Upper lobe of right lung (tissue), 1 donor: ENCODE measurements around the gene SH2D6. TPM values are rescaled to one million over a fixed set of nuclear protein-coding genes. Genes with fewer than 3 reads are reported as not detected.
A peak's percentile ranks its signal among the peaks of the same experiment; 100 is the strongest.

Experiments used
- ATAC-seq: fragments of 200-7000 bp; cut with Tn5 transposase; one replicate; pipeline ENCODE4 v1.9.1; 2020; ENCODE audit warnings: mild to moderate bottlenecking, moderate library complexity
- DNase-seq: peaks from one replicate; pipeline ENCODE4 v3.0.0-alpha.2; 2020
- H3K27ac ChIP-seq: fragments of 200-600 bp; one replicate; pipeline ENCODE4 v1.8.0; 2022
- H3K27me3 ChIP-seq: fragments of 200-600 bp; one replicate; pipeline ENCODE4 v1.8.0; 2022; ENCODE audit warnings: mild to moderate bottlenecking
- H3K36me3 ChIP-seq: fragments of 200-600 bp; one replicate; pipeline ENCODE4 v1.8.0; 2022
- H3K4me1 ChIP-seq: fragments of 200-600 bp; one replicate; pipeline ENCODE4 v1.8.0; 2022
- H3K4me3 ChIP-seq: fragments of 200-600 bp; one replicate; pipeline ENCODE4 v1.8.0; 2022; ENCODE audit warnings: mild to moderate bottlenecking
- H3K9me3 ChIP-seq: fragments of 200-600 bp; one replicate; pipeline ENCODE4 v1.8.0; 2022
- intact Hi-C: fragments of 100-400 bp; cut with DNase I; formaldehyde crosslinking; loops from one replicate; pipeline ENCODE4 v1.11.0; 2022
- total RNA-seq: library from RNA; stranded (reverse); fragmentation: NEBNext Ultra II Directional; extraction: Animal tissue kit (Norgen Biotek cat#: 25700); gene quantifications from one replicate; pipeline ENCODE4 v1.2.1, GENCODE V29; 2021
- TF ChIP-seq, protein P1 (sequence below): fragments of 200-600 bp; IDR thresholded peaks from one replicate; pipeline ENCODE4 v1.8.0; 2022; ENCODE audit warnings: antibody characterized with exemption
- donor health status: DM: no; HTN: yes; CAD: no; lungs with severe emphysema.

SH2D6 gene
- total RNA-seq, 1 donor from 2014 or later, result 1.0 TPM

DNA sequence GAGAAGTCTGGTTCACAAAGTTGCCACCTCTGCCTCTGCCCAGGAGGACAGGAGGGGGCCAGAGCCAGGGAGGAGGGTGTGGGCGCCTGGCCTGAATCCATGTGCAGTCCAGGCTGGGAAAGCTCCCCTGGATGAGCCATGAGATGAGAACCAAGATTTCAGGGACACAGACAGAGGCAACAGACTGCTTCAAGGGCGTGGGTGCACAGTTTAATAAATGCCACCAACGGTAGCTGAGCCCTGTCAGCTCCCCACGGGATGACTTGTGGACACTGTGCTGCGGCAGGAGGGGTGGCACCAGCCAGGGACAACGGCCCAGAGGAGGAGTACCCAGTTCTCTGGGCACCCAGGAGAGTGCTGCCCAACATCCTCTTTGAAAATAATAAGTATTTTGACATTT is 23.5 kb upstream of the SH2D6 start:
- DNase-seq (peak; percentile 48), ATAC-seq (no peak)
- peaks cover 11% of the 10 kb centered on the region for H3K4me1 ChIP-seq
- H3K27me3 ChIP-seq, result no peaks in the 10 kb centered on the region
- H3K27ac ChIP-seq, result no peak overlapping the region
- no peaks in the 10 kb centered on the region for H3K9me3 ChIP-seq
- H3K36me3 ChIP-seq, result peaks cover 41% of the 10 kb centered on the region
- intact Hi-C loops, result no loop called here
- no peak overlapping the region for H3K4me3 ChIP-seq
- TF ChIP-seq, protein P1, sequence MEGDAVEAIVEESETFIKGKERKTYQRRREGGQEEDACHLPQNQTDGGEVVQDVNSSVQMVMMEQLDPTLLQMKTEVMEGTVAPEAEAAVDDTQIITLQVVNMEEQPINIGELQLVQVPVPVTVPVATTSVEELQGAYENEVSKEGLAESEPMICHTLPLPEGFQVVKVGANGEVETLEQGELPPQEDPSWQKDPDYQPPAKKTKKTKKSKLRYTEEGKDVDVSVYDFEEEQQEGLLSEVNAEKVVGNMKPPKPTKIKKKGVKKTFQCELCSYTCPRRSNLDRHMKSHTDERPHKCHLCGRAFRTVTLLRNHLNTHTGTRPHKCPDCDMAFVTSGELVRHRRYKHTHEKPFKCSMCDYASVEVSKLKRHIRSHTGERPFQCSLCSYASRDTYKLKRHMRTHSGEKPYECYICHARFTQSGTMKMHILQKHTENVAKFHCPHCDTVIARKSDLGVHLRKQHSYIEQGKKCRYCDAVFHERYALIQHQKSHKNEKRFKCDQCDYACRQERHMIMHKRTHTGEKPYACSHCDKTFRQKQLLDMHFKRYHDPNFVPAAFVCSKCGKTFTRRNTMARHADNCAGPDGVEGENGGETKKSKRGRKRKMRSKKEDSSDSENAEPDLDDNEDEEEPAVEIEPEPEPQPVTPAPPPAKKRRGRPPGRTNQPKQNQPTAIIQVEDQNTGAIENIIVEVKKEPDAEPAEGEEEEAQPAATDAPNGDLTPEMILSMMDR, result no peak

DNA sequence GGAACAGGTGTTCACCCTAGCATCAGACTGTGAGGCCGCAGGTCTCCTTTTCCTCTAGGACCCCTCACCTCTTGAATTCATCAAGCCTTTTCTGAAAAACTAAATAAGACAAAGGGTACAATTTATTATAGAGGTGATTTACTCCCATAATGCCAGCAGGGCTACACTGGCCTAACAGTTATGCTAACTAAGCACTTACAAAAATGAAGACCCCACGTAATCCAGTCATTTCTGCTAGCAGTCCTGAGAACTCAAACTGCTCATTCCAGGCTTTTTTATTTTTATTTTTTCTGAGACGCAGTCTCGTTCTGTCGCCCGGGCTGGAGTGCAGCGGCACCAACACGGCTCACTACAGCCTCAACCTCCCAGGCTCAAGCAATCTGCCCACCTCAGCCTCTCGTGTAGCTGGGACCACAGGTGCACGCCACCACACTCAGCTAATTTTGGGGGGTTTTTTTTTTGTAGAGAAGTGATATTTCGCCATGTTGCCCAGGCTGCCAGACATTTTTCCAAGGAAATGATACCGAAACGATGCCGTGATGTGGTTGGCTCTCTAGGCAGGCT is 22.5 kb upstream of the SH2D6 start:
- Histone ChIP-seq H3K4me1 (peaks cover 11% of the 10 kb centered on the region), H3K27ac (peak overlapping the region; percentile 65), H3K36me3 (peaks cover 38% of the 10 kb centered on the region), H3K27me3 (no peaks in the 10 kb centered on the region), H3K9me3 (no peaks in the 10 kb centered on the region), H3K4me3 (no peak overlapping the region)
- DNase-seq (no peak), ATAC-seq (no peak)
- intact Hi-C loops, result no loop called here
- TF ChIP-seq, protein P1, result no peak

DNA sequence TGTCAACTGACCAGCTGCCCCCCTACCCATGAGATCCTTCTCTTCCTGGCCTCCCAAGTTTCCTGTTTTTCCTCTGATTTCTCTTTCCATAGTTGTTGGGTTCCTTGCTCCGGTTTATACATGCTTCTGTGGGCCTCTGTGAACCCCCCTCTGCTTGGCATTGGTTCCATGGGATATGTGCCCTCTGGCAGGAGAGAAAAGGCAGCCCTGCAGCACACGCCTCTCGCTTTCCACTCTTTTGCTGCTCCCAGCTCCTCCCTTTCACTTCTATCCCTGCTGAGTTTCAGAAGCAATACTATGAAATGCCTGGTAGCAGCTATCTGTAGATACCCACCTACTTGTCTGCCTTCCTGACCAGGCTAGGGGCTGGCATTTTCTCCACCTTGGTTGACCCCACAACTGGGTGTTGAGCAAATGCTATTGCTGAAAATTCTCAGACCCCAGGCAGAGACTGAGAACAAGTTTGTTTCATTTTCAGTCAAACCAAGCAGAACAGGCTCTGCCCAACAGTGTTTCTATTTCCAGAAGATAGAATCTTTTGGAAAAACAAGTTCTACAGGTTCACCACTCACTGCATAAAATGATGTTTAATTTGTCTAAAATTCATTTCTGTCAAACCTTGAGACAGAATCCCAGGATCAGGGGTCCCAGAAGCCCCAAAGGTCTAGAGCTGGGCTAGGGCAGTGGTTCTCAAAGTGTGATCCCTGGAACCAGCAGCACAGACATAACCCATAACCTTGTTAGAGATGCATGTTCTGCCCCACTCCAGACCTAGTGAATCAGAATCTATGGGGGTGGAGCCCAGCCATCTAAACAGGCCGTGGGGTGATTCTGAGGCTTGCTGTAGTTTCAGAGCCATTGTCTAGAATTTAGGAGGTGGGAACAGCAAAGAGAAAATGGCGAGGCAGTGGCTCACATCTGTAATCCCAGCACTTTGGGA is 21.7 kb upstream of the SH2D6 start:
- Histone ChIP-seq H3K4me1 (peaks cover 11% of the 10 kb centered on the region), H3K27ac (peak overlapping the region; percentile 65), H3K9me3 (no peaks in the 10 kb centered on the region), H3K36me3 (peaks cover 31% of the 10 kb centered on the region), H3K4me3 (no peak overlapping the region), H3K27me3 (no peaks in the 10 kb centered on the region)
- ATAC-seq, result no peak
- intact Hi-C loops, result no loop called here
- peak; percentile 40 for DNase-seq
- TF ChIP-seq, protein P1, result no peak

DNA sequence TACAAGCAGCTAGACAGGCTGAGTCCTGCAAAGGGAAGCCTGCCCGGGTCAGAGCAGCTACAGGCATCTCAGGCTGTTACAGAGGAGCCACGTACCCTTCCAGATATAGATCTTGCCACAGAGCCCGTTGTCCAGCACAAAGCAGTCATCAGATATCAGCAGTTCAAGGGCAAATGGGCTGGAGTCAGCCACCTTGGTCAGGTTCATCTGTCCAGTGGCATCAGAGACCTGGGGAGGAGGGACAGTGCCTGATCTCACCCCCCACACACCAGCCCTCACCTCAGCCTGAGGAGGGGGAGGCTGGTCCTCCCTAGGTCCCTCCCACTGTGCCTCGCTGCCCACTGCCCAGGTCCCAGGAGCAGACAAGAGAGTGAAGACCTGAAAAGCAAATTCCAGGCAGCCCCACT is 20.6 kb upstream of the SH2D6 start:
- DNase-seq, result peak; percentile 29
- H3K36me3 ChIP-seq, result peaks cover 28% of the 10 kb centered on the region
- peaks cover 11% of the 10 kb centered on the region for H3K4me1 ChIP-seq

DNA sequence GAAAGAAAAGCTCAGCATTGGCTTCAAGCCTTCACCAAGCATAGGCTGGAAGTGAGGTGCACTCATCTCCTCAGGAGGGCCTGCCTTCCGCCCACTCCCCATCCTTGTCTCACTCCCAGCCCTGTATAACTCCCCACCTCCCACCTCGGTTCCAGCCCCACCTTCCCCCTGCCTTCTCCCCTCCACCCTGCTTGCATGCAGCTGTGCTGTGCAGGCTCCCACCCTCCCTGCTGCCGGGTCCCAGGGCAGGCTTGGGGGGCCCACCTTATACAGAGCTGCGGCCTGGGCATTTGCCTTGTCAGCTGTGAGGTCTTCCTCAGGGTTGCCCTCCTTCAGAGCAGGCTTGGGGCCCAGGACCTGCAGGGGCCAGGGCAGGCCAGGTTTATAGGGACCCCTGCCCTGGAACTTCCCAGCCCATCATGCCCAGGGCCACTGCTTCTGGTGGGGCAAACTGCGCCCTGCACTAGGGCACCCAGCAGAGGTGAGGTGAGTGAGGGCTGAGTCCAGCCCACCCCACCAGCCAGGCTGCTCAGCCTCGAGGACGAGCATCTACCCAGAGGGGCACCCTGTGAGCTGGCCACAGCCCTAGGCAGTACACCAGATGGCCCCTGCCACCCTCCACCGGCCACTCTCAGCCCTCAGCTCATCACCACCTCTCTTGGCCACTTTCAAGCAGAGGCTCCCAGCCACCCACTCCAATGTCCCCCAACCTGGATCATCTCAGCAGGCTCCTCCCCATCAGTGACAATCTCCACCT is 19.9 kb upstream of the SH2D6 start:
- intact Hi-C loops, result no loop called here
- Histone ChIP-seq H3K27me3 (no peaks in the 10 kb centered on the region), H3K9me3 (peaks cover 3% of the 10 kb centered on the region), H3K4me1 (peaks cover 11% of the 10 kb centered on the region), H3K4me3 (no peak overlapping the region), H3K27ac (no peak overlapping the region), H3K36me3 (peaks cover 28% of the 10 kb centered on the region)
- TF ChIP-seq, protein P1, result no peak
- ATAC-seq, result no peak
- peak; percentile 58 for DNase-seq

More for the DNA sequence above, 20.6 kb upstream of the SH2D6 start:
- Histone ChIP-seq H3K4me3 (no peak overlapping the region), H3K27me3 (no peaks in the 10 kb centered on the region), H3K27ac (no peak overlapping the region), H3K9me3 (no peaks in the 10 kb centered on the region)
- ATAC-seq, result peak; percentile 6
- intact Hi-C loops, result no loop called here
- TF ChIP-seq, protein P1, result no peak
